Measurements from ENCODE around the gene PDLIM3. TPM values are rescaled to one million over a fixed set of nuclear protein-coding genes. Genes with fewer than 3 reads are reported as not detected.

Gene PDLIM3
- total and polyA plus RNA-seq, 2 of the 4 experiments (the other 2 are of a cell fraction), result 6.4 to 11.7 TPM

DNA sequence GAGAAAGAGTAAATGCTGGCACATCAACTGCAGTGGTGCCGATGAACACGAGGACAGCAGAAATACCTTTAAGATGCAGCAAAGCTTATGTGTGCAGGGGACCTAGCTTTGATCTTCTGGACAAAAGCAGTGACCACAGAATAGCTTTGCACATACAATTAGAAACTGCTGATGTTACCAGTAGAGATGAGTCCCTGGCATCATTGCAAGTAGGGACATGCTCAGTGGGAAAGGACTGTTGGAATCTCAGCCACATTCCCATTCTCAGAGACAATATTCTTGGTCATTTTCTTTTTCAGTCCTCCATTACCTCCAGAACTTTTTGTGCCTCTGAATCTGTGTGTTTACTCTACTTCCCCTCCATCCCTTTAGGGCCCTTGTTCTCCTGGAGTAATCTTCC lies 16.9 kb upstream of the PDLIM3 start:
- BruUV-seq (replicated peaks), result no TSS peak
- WGBS, 2 experiments (ENCODE audit: extremely low coverage in 2 of 2, insufficient read length in 1 of 2), result 87% methylated on average over 2 of the region's 2 CpGs; no CpG with 5 or more reads in 1 of the 2 experiments
- H2AFZ ChIP-seq (replicated peaks; ENCODE audit: low read length, poor library complexity), result no peak overlapping the region

More for the DNA sequence above, 16.9 kb upstream of the PDLIM3 start:
- dilution Hi-C loops (cut with HindIII; ENCODE audit: low sequenced_read_pairs, unreplicated experiment) (no loop called here), intact Hi-C loops (cut with micrococcal nuclease) (no loop called here), in situ Hi-C loops (cut with MboI; ENCODE audit: low sequenced_read_pairs) (no loop called here)
- Histone ChIP-seq H4K5ac (ENCODE audit: low read depth, low read length) (no peak overlapping the region), H2AK5ac (ENCODE audit: low read depth, low read length) (no peak overlapping the region), H3K27me3 (ENCODE audit: control insufficient read depth, insufficient read depth, low read length) (peaks cover 9% of the 10 kb centered on the region), H3K4ac (ENCODE audit: low read depth, low read length) (no peak overlapping the region), H3K36me3 (ENCODE audit: control insufficient read depth, insufficient read depth, low read length) (no peaks in the 10 kb centered on the region), H3K9me3 (ENCODE audit: control insufficient read depth, insufficient read depth, low read length) (no peaks in the 10 kb centered on the region), H2BK5ac (ENCODE audit: low read depth, low read length, poor library complexity, severe bottlenecking) (no peak overlapping the region), H2BK20ac (ENCODE audit: low read depth, low read length) (no peak overlapping the region), H3K56ac (ENCODE audit: extremely low read depth, insufficient read depth, low read length) (no peak overlapping the region), H2BK15ac (ENCODE audit: low read depth, low read length) (no peak overlapping the region), H3K14ac (replicated peaks; ENCODE audit: low read depth, low read length) (no peak overlapping the region), H3K4me2 (ENCODE audit: low read depth, low read length) (no peak overlapping the region), H3K23ac (ENCODE audit: low read depth, low read length) (0 out of 2 replicates have a peak overlapping the region, but pooled peaks have one; percentile 38), H2AK9ac (replicated peaks; ENCODE audit: low read depth, low read length, poor library complexity) (no peak overlapping the region), H4K91ac (ENCODE audit: insufficient read depth, low read depth, low read length) (no peak overlapping the region), H3K4me1 (ENCODE audit: control insufficient read depth, insufficient read depth, low read length) (no peaks in the 10 kb centered on the region), H3K9ac (ENCODE audit: low read depth, low read length) (no peak overlapping the region), H3K79me1 (ENCODE audit: low read depth in 1 of 2, low read length in 2 of 2) (no peaks in the 10 kb centered on the region), H3K4me3 (ENCODE audit: insufficient read depth, low read depth, low read length) (no peak overlapping the region), H4K8ac (ENCODE audit: low read depth in 2 of 2, low read length in 2 of 2) (no peak overlapping the region), H2BK120ac (ENCODE audit: low read depth, low read length) (no peak overlapping the region), H4K20me1 (ENCODE audit: insufficient read depth, low read length) (no peaks in the 10 kb centered on the region), H3K18ac (ENCODE audit: low read depth, low read length) (no peak overlapping the region), H3K27ac (ENCODE audit: insufficient read depth, low read length) (no peak overlapping the region), H3K9me1 (ENCODE audit: insufficient read depth, low read length) (no peaks in the 10 kb centered on the region)
- TF ChIP-seq SMC3 (IDR thresholded peaks at IDR 0.05; ENCODE audit: low read depth, low read length), result no peak
- TF ChIP-seq, protein P1, sequence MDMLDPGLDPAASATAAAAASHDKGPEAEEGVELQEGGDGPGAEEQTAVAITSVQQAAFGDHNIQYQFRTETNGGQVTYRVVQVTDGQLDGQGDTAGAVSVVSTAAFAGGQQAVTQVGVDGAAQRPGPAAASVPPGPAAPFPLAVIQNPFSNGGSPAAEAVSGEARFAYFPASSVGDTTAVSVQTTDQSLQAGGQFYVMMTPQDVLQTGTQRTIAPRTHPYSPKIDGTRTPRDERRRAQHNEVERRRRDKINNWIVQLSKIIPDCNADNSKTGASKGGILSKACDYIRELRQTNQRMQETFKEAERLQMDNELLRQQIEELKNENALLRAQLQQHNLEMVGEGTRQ (IDR thresholded peaks at IDR 0.05; ENCODE audit: low read depth, low read length), result no peak
- TF ChIP-seq RAD21 (IDR thresholded peaks at IDR 0.05; ENCODE audit: low read length), result no peak
- no peak for TF ChIP-seq MXI1 (IDR thresholded peaks at IDR 0.05; ENCODE audit: borderline replicate concordance, low read depth, low read length)
- no peak for TF ChIP-seq BHLHE40 (IDR thresholded peaks at IDR 0.05; ENCODE audit: low read depth, low read length)
- DNase-seq (no peak), ATAC-seq (ENCODE audit: low read depth) (no peak)
- CTCF ChIA-PET, result no interaction called here
- POLR2A ChIA-PET (ENCODE audit: unreplicated experiment), result no interaction called here

Data from IMR-90 (cell line).